ENCODE measurements around the gene TTLL5. TPM values are rescaled to one million over a fixed set of nuclear protein-coding genes. Genes with fewer than 3 reads are reported as not detected.

The TTLL5 gene
- total RNA-seq, 1 donor: 29.5 TPM

DNA sequence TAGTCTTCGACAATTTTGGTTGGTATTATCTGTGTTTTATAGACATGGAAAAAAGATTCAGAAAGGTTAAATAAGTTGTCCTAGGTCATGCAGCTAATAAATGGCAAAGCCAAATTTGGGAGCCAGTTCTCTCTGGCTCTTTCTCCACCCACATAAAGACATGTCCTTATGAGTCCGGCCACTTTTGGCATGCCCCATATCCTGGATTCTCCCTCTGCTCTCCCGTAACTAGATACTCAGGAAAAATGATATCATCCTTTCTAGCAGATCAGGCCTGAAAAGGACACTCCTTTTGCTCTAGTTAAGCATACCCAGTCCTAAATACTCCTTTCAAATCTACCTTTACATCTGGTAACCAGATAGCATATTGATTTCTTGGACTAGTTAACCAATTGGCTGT lies 64.4 kb downstream of the TTLL5 start:
- no peak for DNase-seq (ENCODE audit: low read depth)
- H3K4me3 ChIP-seq (ENCODE audit: low read depth, low read length): no peak overlapping the region
- TF ChIP-seq, protein P1, sequence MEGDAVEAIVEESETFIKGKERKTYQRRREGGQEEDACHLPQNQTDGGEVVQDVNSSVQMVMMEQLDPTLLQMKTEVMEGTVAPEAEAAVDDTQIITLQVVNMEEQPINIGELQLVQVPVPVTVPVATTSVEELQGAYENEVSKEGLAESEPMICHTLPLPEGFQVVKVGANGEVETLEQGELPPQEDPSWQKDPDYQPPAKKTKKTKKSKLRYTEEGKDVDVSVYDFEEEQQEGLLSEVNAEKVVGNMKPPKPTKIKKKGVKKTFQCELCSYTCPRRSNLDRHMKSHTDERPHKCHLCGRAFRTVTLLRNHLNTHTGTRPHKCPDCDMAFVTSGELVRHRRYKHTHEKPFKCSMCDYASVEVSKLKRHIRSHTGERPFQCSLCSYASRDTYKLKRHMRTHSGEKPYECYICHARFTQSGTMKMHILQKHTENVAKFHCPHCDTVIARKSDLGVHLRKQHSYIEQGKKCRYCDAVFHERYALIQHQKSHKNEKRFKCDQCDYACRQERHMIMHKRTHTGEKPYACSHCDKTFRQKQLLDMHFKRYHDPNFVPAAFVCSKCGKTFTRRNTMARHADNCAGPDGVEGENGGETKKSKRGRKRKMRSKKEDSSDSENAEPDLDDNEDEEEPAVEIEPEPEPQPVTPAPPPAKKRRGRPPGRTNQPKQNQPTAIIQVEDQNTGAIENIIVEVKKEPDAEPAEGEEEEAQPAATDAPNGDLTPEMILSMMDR (IDR thresholded peaks at IDR 0.05; ENCODE audit: insufficient read depth, low read length): no peak

- no peak overlapping the region for H3K4me3 ChIP-seq (ENCODE audit: low read depth, low read length)
- no peak for DNase-seq (ENCODE audit: low read depth)
- TF ChIP-seq, protein P1 (IDR thresholded peaks at IDR 0.05; ENCODE audit: insufficient read depth, low read length): no peak
Observed at GRCh38 chr14:75726321-75726720, 65.3 kb downstream of the TTLL5 start.

DNA sequence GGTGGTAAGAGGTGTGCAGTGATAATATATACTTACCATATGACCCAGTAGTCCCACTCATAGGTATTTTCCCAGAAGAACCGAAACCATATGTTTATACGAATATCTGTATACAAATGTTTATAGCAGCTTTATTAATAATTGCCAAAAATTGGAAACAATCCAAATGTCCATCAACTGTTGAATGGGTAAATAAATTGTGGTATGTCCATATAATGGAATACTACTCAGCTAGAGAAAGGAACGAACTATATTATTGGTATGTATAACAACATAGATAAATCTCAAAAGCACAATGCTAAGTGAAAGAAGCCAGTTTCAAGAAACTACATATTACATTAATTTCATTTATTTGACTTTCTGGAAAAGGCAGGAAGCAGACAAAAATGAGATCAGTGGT lies 66.1 kb downstream of the TTLL5 start:
- TF ChIP-seq, protein P1 (IDR thresholded peaks at IDR 0.05; ENCODE audit: insufficient read depth, low read length): no peak
- no peak for DNase-seq (ENCODE audit: low read depth)
- no peak overlapping the region for H3K4me3 ChIP-seq (ENCODE audit: low read depth, low read length)

DNA sequence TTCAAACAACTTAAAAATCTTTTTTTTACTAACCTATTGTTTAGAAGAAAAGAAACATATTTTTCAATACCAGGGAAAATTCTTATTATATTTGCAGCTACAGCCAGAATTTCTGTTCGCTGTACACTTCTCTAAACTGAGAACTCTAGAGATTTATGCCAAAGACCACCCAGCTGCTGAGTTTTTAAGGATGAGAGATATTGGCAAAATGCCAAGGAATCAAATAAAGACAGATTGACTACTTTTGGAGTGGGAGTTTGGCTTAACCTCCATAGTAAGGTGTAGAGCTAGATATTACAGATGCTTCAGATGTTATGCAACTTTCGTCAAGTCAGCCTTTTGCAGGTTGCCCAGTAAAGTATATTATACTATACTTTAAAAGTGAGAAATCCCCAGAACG lies 71.8 kb downstream of the TTLL5 start:
- no peak for DNase-seq (ENCODE audit: low read depth)
- TF ChIP-seq, protein P1 (IDR thresholded peaks at IDR 0.05; ENCODE audit: insufficient read depth, low read length): no peak
- no peak overlapping the region for H3K4me3 ChIP-seq (ENCODE audit: low read depth, low read length)

DNA sequence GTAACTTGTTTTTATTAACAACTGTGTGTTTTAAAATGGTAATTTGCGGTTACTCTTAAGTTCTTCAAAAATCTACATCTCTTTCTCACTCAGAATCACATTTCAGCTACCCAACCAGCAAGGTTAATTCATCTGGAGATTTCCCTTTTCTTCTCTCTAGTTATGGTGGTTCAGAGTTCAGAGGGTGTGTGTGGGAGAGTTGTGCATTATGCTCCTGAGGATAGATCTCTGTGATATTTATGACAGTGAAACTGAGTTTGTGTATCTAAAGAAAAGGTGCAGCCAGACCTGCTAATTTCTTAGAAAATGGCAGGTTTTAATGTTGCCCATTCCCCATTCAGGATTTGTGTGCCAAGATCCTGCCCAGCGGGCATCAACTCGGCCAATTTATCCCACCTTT lies 73.8 kb downstream of the TTLL5 start:
- no peak for DNase-seq (ENCODE audit: low read depth)
- TF ChIP-seq, protein P1 (IDR thresholded peaks at IDR 0.05; ENCODE audit: insufficient read depth, low read length): no peak
- H3K4me3 ChIP-seq (ENCODE audit: low read depth, low read length): no peak overlapping the region

DNA sequence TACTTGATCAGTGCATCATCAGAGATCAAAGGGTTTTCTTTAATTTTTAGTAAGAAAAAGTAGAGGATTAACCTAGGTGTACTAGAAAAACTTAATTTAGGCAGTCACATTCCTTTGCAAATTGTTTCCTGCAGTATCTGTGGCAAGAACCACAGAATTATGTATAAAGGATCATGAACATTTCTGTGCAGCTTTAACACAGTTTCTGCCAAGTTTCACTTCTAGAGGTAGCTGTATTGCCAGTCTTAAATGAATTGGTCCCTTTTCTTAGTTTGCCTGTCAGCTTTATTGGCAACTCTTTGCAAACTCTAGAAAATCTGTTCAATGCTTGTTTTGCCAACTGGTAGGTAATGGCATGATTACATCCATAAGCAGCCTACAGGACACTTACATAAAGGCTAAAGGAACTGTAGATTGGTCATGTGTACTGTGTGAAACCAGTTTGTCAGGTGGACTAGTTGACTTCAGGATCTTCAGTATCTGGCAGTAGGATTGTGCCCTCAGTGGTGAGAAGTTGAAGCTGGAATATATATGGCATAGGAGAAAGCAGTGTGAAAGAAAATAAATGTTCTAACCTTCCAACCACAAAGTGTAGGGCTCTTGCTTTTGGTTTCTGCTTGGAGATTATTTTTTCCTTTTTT lies 75.9 kb downstream of the TTLL5 start:
- DNase-seq (ENCODE audit: low read depth): no peak
- no peak overlapping the region for H3K4me3 ChIP-seq (ENCODE audit: low read depth, low read length)
- TF ChIP-seq, protein P1 (IDR thresholded peaks at IDR 0.05; ENCODE audit: insufficient read depth, low read length): no peak

DNA sequence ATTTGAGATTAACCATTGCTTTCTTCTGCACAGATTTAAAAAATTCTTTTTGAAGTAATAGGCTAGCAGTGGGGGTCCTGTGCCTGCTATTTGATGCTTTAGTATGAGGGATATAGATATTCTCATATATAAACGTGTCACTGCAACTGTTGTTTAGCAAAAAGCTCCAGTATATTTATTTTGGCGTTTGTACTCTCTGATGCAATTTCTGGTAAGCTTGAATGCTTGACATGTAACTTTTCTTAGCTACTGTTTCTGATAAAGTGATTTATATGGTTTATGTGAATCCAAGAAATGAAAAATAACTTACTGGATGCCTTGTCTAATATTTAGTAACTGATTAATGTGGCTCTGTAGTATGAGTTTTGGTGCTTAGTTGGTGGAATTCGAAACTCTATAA lies 77.1 kb downstream of the TTLL5 start:
- DNase-seq (ENCODE audit: low read depth): peak; percentile 58
- H3K4me3 ChIP-seq (ENCODE audit: low read depth, low read length): no peak overlapping the region

More for the DNA sequence above, 77.1 kb downstream of the TTLL5 start:
- TF ChIP-seq, protein P1 (IDR thresholded peaks at IDR 0.05; ENCODE audit: insufficient read depth, low read length): no peak

All from fibroblast of the aortic adventitia (primary cell).